Fibroblast of upper back skin (primary cell): ENCODE results near the gene PMFBP1.

Source experiments
- DNase-seq: peaks from one replicate; pipeline ENCODE4 v3.0.0-alpha.2; 2013

The PMFBP1 gene

GRCh38 chr16:72129976-72130656, 41.8 kb downstream of the PMFBP1 start:
- no peak for DNase-seq

- DNase-seq: no peak
Observed at GRCh38 chr16:72128701-72129100, 43.3 kb downstream of the PMFBP1 start.

- DNase-seq: no peak
Observed at GRCh38 chr16:72126429-72126765, 45.6 kb downstream of the PMFBP1 start.

- no peak for DNase-seq
Observed at GRCh38 chr16:72125635-72126428, 46.1 kb downstream of the PMFBP1 start.

GRCh38 chr16:72124761-72125634, 47.0 kb downstream of the PMFBP1 start:
- DNase-seq: peak; percentile 75

GRCh38 chr16:72124148-72124547, 47.8 kb downstream of the PMFBP1 start:
- DNase-seq: no peak

GRCh38 chr16:72123426-72123825, 48.5 kb downstream of the PMFBP1 start:
- no peak for DNase-seq

GRCh38 chr16:72122916-72123315, 49.0 kb downstream of the PMFBP1 start:
- no peak for DNase-seq

GRCh38 chr16:72122308-72122707, 49.6 kb downstream of the PMFBP1 start:
- DNase-seq: no peak

GRCh38 chr16:72120026-72120425, 51.9 kb downstream of the PMFBP1 start:
- no peak for DNase-seq

GRCh38 chr16:72113616-72113945, 58.4 kb downstream of the PMFBP1 start:
- DNase-seq: no peak

- DNase-seq: no peak
Observed at GRCh38 chr16:72112906-72113615, 58.9 kb downstream of the PMFBP1 start.

- DNase-seq: no peak
Observed at GRCh38 chr16:72112452-72112792, 59.5 kb downstream of the PMFBP1 start.

- DNase-seq: no peak
Observed at GRCh38 chr16:72111657-72112451, 60.1 kb downstream of the PMFBP1 start.

GRCh38 chr16:72110662-72111615, 61.0 kb downstream of the PMFBP1 start:
- DNase-seq: no peak

- DNase-seq: no peak
Observed at GRCh38 chr16:72109966-72110530, 61.9 kb downstream of the PMFBP1 start.

GRCh38 chr16:72109300-72109699, 62.7 kb downstream of the PMFBP1 start:
- DNase-seq: no peak

GRCh38 chr16:72108353-72109102, 63.4 kb downstream of the PMFBP1 start:
- no peak for DNase-seq

- DNase-seq: no peak
Observed at GRCh38 chr16:72107371-72107770, 64.6 kb downstream of the PMFBP1 start.

- no peak for DNase-seq
Observed at GRCh38 chr16:72105978-72106377, 66.0 kb downstream of the PMFBP1 start.
